ENCODE measurements around the gene KIF3A.

KIF3A gene

DNA sequence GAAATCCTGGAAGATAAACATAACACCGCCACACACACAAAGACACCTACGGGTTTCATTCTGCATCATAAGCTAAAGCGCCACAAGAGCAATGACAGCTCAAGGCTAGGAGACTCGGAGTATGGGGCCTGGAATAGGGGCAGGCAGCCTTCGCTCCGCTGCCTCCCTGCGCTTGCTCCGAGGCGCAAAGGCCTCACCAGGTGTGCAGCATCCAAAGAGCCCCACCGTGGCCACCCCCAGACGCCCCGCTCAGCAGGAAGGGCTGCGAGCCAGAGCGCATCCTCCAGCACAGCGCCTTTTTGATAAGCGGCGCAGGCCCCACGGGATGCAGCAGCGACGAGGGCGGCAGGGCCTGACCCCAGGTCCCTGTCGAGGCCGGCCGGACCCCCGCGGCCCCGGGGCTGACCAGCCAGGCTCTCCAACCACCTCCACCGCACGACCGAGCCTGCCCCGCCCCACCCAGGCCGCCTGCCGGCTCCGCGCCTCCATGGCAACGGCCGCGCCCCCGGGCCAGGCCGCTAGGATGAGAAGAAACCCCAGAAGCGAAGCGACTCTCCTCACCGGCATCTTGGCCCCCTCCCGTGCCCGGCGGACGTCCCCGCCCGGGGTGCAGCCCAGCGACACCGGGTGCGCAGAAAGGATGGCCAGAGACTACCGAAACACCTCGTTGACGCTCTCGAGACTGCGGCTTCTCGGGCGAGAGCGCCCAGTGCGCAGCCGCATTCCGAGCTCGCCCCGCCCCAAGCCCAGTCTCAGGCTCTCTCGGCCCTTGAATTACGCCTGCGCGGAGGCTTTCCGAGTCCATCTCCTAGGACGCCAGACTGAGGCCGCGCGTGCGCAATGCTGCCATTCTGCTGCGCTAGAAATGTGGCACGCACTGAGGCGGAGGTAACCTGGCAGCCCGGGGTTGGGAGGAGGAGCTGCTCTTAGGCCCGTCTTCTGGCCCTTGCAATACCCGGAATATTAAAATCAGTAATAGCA is at the start of gene KIF3A:
Gene KIF3A (minus strand): TSS at position 694 of the 981 bp plus-strand sequence. CDS start 127 bp downstream, at position 567.
- peak; percentile 99 for DNase-seq

DNA sequence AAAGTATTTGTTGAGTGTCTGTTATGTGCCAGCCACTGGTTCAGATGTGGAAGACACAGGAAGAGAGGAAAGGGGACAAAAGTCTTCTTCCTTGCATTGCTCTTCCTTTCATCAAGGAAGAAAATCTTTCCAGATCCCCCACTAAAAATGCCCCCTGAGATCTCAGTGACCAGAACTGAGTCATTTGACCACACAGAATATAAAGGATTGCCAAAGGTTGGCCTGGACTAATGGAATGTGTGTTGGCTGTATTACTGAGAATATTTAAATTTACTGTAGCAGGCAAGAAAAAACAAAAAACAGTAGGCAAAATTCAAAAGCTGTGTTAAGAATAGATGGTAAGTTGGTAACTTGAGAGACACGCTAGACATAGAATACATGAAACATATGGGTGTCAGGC is 49.7 kb upstream of the KIF3A start:
- DNase-seq: no peak

- DNase-seq: no peak
Observed at GRCh38 chr5:132785864-132786263, 48.5 kb upstream of the KIF3A start.

- no peak for DNase-seq
Observed at GRCh38 chr5:132785365-132785764, 48.0 kb upstream of the KIF3A start.

DNA sequence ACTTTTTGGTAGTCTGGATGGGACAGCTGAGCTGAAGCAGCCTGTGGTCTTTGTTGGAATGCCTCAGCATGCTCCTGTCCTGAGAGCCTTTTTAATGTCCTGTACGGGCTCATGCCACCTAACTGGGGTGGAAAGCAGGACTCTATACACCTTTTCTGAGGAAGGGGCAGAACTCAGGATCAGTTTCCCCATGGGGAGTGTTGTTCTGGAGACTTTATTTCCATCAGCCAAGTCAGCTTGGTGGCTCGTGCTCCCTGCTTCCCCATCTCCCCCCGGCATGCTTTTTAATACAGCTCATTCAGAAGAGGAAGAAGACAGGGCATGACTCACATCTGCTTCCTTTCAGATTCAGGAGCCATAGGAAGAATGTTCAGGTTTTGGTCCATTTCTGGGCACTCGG is 44.8 kb upstream of the KIF3A start:
- no peak for DNase-seq

- DNase-seq: no peak
Observed at GRCh38 chr5:132781029-132781428, 43.7 kb upstream of the KIF3A start.

DNA sequence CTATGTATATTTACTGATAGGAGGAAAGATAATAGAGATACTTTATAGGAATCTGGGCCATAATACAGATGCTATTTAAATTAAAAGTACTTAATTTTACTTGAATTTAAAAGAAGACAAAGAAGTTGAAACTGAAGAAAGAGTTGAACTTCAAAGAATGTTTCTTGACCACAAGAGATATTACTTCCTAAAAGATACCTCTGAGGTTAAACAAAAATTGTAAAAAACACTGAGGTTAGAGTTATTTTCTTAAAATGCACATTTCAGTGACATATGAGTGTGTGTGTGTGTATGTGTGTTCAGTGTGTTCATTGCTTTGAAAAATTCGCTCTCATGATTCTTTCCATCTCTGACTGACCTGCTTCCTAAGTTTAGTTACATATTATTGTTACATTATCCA is 43.2 kb upstream of the KIF3A start:
- no peak for DNase-seq

GRCh38 chr5:132779961-132780360 is 42.6 kb upstream of the KIF3A start:
- no peak for DNase-seq

DNA sequence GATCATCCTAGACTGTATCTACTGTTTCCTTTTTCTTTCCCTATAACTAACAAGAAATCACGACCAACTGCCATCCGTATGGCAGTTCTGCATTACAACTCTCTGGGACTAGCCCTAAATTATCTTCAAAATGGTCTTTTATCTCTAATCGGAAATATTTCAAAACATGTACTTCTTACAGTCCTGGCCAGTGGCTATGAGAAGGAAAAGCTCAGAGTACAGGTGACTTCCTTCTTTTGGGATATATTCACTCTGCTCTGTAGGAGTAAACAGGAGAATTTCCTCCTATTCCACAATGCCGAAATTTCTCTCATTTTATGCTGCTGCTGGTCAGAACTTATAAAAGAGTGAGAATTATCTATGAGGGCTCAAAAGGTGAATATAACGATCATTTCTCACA is 41.5 kb upstream of the KIF3A start:
- no peak for DNase-seq

DNA sequence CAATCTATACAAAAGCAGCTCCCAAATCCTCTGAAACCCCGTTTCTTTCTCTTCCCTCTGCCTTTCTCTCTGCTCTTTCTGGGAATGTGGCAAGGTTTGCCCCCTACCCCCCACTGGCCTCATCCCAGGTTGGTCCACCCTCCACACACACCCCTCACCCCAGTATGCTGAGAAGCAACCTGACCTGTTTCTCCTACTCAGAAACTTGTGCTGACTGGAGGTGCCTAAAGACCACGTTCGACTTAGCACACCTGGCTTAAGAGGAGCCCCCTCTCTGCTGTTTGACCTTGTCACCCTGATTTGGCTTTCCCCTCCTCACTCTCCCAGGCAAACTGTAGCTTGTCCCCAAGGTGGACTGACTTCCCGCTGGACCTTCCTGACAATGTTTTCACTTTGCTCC is 40.8 kb upstream of the KIF3A start:
- DNase-seq: no peak

DNA sequence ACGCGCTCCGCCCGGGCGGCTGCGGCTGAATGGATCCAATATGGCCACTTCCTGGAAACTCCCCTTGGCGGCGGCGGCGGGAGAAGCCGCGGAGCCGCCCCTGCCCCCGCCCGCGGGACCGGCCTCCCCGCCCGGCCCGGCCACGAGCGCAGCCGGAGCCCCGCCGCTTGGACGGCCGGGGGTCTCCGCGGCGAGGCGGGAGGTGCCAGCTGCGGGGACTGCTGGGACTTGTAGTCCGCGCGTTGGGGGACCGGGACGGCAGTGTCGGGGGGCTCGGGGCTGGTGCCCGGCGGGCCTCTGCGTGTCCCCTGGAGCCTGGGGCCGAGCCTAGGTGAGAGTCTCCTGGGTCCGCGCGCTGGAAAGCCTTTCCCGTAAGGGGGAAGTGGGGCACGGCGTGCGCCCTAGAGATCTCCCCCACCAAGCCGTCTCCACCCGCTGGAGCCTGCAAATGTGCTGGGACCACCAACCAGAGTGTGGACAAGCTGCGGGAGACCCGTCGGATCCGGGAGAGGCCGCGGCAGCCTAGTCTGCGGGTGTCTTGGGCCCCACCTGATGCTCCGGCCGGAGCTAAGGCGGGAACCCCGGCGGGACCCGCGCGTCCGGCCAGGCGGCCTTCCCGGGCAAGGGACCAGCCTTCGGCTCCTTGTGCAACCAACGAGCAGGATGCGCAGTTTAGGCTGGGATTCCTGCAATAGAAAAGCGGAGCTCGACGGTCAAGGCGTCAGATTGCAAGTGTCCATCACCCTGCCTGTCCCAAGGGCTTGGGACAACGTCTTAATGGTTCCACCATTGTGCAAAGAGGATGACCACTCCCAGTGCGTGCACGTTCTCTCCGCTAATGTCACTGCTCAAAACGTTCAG is 40.1 kb upstream of the KIF3A start, which contains the start of gene SEPTIN8:
Gene SEPTIN8 (minus strand): TSS at position 31 of the 861 bp plus-strand sequence. CDS start 102 bp downstream, outside the sequence.
- peak; percentile 51 for DNase-seq

DNA sequence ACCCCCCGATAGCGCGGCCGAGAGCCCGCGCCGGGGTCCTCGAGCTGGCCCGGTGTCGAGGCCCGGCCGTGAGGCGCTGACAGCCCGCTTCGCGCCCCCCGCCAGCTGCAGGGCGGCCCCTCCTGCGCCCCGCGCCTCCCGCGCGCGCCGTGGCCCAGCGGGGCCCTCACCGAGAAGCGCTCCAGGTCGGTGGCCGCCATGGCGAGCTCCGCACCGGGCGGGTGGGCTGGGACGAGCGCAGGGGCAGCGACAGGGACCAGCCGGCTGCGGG is 39.5 kb upstream of the KIF3A start:
- DNase-seq: no peak

DNA sequence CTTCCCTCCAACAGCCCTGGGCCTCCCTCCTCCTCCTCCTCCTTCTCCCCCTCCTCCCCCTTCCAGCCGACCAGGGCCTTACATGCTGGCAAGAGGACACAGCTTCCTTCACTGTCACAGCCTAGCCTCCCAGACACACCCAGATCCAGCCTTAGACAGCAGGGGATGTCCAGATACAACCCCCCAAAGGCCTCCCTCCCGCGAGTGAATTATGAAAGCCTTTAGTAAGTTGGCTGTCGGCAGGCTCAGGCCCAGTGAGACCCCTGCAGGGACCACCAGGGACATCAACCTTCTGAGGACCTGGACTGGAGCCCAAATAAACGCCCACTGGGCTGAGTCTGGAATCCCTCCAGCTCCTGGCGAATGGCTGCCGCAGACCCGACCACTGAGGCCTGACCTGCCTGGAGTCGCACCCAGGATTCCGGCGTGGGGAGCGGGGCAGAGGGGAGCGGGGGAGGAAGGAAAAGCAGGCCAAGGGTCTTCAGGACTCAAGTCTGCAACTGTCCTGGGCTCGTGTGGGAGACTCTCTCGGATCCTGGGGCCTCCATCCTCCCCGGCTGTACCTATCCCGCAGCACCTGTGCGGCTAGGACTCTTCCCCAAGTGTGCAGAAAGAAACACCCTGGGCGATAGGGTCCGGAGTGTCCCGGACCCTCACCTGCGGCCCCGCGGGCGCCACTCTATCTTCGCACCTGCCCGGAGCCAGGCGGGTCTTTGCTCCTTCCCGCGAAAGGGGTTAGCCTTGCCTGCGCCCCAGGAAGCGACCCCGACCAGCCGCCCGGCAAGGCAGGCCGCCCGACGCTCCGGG is 39.0 kb upstream of the KIF3A start:
- no peak for DNase-seq

DNA sequence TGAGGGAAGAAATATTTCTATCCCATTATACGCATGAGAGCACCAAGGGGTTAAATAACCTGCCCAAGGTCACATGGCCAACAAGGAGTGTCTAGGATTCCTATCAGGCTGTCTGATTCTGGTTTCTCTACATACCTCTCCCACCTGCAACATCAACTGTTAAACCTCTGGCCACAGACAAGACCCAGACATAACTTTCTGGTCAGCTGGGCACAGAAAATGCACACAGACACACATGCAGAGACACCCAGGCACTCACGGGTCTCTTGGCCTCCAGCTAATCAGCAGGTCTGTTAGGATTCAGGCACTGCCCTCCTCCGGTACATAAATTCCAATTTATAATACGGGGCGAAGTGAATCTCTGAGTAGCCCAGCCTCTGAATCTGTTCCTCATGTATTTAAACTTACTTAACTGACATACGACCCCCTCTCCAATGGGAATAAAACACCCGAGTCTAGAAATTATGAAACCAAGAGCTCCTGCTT is 38.2 kb upstream of the KIF3A start:
- DNase-seq: no peak

GRCh38 chr5:132774896-132775295 is 37.5 kb upstream of the KIF3A start:
- DNase-seq: no peak

- DNase-seq: no peak
Observed at GRCh38 chr5:132774406-132774805, 37.1 kb upstream of the KIF3A start.

GRCh38 chr5:132773601-132774355 is 36.4 kb upstream of the KIF3A start:
- no peak for DNase-seq

DNA sequence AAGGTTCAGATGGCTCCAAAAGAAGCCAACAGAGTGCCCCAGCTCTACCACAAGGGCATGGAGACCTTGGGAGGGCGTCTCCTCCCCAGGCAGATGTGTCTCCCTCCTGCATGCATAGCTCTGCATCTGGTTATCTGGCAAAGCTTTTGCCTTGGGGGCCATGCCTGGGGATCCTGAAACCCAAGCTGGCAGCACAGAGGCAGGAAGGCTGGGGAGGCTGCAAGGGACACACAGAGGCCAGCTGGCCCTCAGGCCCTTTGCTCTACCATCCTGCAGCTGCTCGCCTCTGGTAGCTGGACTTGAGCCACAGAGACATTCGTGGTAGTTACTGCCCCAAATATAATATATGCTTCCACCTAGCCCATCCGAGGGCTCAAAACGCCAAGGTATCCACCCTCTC is 35.8 kb upstream of the KIF3A start:
- DNase-seq: no peak

DNA sequence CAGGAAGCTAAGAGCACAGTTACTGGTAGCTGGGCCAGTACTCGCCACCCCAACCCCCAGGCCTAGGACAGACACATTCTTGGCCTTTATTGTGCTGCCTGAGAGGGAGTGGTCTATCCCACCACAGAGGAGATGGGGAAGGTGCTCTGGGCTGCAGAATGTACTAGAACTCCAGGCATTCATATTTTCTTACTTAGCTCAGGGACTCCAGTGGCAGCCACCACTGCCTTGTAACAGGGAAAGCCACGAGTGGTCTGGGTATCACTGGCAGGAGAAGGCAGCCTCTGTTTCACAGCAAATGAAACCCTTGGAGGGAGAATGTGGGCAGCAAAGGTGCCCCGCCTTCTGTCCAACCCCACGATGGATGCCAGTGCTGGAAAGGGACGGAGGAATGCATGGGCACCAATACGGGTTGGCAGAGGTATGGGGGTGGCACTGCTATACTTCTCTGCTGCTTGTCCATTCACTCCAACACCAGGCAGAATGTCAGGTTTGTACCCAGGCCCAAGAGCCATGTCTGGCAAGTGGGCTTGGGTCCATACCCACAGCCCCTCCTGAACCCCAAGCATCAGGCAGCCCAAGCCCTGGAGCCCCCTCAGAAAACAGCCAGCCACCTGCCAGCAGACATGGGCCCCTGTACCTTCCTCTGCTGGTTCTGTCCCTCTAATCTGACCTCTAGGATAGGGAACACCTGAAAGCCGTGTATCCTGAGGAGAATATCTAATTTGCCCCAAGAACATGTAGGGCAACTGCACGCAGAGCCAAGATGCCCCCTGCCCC is 35.1 kb upstream of the KIF3A start:
- DNase-seq: no peak

DNA sequence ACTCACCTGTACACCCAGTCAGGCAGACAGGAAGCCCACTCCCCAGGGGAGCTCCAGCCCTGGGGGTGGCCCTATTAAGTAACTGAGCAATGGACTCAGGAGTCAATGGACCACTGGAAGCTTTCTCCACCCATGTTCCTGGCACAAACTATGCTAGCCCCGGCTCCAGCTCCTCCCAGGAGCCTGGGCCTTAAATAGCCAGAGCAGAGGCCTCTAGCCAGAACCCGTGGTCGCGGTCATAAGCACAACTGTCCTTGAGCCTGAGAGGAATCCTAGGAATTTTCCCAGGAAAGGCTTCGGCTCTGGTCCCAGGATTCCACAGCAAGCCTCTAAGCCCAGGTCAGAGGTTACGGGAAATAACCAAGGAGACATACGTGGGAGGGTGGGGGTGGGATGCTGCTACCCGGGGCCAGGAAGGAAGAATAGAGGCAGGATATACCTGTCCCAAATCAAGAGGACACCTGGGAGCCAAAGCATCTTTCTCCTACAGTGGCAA is 34.2 kb upstream of the KIF3A start:
- no peak for DNase-seq

Data from activated CD4-positive, alpha-beta T cell treated with anti-CD3 and anti-CD28 coated beads for 48 hours (primary cell).